Coronary artery (tissue), 2 donors: ENCODE results near the gene MFN2.

Source experiments
- DNase-seq: peaks from one replicate; pipeline ENCODE4 v3.0.0-alpha.2; 2017; ENCODE audit warnings: low spot score
- H3K27ac ChIP-seq, 2 donors: fragments of 200-600 bp; sonication (generic); one replicate each; pipeline ENCODE4 v1.5.1; 2016 to 2019
- H3K4me3 ChIP-seq: fragments of 200-600 bp; sonication (generic); 2 replicates; pipeline ENCODE4 v1.5.1; 2016; ENCODE audit warnings: mild to moderate bottlenecking, moderate library complexity
- TF ChIP-seq, protein P1 (sequence below): fragments of 200-600 bp; sonication (generic); IDR thresholded peaks from one replicate; pipeline ENCODE4 v1.5.1; 2019; ENCODE audit warnings: antibody characterized with exemption

The MFN2 gene

DNA sequence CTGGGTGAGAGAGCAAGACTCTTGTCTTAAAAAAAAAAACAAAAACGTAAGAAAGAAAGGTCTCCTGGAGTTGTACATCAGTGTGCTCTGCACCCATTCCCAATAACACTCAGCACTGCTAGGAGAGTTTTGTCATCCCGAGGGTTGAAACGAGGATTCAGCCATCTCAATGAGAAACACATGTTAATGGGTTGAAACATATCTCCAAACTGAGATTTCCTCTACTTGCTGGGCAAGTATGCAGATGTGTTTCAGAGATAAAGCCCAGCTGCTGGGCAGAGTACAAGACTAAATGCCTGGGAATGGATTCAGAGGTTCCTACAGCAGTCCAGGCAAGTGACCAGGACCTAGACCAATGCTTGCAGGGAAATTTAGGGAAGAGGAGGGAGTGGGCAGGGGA, 2.6 kb upstream of the MFN2 start:
- no peak for DNase-seq
- H3K27ac ChIP-seq = no peak overlapping the region
- H3K4me3 ChIP-seq = no peak overlapping the region
- TF ChIP-seq, protein P1, sequence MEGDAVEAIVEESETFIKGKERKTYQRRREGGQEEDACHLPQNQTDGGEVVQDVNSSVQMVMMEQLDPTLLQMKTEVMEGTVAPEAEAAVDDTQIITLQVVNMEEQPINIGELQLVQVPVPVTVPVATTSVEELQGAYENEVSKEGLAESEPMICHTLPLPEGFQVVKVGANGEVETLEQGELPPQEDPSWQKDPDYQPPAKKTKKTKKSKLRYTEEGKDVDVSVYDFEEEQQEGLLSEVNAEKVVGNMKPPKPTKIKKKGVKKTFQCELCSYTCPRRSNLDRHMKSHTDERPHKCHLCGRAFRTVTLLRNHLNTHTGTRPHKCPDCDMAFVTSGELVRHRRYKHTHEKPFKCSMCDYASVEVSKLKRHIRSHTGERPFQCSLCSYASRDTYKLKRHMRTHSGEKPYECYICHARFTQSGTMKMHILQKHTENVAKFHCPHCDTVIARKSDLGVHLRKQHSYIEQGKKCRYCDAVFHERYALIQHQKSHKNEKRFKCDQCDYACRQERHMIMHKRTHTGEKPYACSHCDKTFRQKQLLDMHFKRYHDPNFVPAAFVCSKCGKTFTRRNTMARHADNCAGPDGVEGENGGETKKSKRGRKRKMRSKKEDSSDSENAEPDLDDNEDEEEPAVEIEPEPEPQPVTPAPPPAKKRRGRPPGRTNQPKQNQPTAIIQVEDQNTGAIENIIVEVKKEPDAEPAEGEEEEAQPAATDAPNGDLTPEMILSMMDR = no peak

DNA sequence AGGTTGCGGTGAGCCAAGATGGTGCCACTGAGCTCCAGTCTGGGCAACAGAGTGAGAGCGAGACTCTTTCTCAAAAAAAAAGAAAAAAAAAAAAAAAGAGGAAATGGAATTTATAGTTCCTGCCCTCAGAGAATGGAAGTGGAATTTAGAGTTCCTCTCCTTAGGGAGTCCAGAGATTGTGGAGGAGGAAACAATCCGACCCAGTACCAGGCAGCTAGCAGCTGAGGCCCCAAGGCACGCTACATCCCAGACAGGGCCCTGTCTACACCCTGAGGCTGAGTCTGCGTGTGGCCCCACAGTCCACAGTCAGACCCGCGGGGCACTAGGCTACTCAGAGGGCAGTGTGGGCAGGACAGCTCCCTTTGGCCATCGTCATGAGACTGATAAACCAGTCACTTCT, 1.9 kb upstream of the MFN2 start:
- Histone ChIP-seq H3K4me3 (no peak overlapping the region), H3K27ac (peak overlapping the region in 1 of 2 donors; percentile 50)
- TF ChIP-seq, protein P1 = no peak
- no peak for DNase-seq

DNA sequence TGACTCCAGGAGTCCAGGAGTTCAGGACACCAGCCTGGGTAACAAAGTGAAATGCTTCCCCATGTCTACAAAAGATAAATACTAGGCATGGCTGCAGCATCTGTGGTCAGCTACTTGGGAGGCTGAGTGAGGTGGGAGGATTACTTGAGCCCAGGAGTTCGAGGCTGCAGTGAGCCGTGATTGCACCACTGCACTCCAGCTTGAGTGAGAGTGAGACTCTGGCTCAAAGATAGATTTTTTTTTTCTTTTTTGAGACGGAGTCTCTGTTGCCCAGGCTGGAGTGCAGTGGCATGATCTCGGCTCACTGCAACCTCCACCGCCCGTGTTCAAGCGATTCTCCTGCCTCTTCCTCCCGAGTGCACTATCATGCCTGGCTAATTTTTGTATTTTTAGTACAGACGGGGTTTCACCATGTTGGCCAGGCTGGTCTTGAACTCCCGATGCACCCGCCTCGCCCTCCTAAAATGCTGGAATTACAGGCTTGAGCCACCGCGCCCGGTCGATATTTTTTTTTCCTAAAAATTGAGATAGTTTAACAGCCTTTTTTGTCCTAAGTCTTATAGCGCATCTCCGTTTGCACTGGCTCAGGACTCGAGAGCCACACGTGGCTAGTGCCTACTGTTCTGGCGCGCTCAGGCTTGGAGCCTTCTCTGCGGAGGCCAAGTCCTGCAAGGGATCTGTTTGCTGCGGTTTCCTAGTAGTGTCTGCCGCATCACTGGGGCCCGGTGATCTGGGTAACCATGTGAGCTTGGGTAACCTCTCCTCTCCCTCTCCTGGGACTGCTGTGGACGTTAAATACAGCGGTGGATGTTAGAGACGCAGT, 1.0 kb upstream of the MFN2 start:
- peak overlapping the region; percentile 96 for H3K4me3 ChIP-seq
- H3K27ac ChIP-seq = peak overlapping the region; percentile 84 to 97
- no peak for DNase-seq
- TF ChIP-seq, protein P1 = no peak

DNA sequence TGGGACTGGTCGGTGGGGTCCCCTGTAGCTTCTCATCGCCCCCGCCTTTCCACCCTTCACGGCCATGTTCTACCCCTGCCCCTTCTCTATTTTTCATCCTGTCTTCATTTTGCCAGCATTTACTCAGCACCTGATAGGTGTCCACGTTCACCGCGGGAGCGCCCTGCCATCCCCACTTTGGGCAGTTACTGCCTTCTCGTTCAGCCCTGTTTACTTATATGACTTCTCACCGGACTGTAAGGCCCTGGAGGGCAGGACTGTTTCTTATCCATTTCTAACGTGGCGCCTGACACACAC, 380 bp downstream of the MFN2 start:
- H3K27ac ChIP-seq = peak overlapping the region; percentile 84 to 97
- peak overlapping the region; percentile 96 for H3K4me3 ChIP-seq
- no peak for DNase-seq
- TF ChIP-seq, protein P1 = no peak

DNA sequence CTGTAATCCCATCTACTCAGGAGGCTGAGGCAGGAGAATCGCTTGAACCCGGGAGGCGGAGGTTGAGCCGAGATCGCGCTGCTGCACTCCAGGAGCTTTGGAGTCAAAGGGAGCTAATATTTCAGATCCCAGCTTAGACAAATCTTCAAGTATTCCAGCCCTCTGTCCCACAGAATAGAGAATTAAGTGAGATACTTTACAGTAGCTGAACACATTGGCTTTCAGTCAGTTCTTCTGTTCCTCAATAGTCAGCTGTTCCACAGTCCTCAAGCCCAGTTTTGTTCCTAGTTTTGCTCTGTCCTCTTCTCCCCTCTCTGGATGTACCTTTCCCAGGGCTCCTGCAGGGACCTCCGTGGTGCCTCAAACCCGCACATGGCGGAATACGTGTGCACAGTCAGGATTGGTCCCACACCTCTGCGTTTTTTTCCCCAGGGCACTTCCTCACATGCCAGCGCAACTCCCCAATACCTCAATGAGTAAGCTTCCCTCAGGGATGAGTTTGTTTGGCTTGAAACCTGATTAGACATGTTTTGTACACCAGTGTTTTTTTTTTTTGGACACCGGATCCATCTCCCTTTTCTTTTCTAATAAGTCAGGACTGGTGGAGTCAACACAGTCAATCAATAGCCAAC, 1.2 kb downstream of the MFN2 start:
- TF ChIP-seq, protein P1 = no peak
- Histone ChIP-seq H3K27ac (no peak overlapping the region), H3K4me3 (no peak overlapping the region)
- DNase-seq = no peak

DNA sequence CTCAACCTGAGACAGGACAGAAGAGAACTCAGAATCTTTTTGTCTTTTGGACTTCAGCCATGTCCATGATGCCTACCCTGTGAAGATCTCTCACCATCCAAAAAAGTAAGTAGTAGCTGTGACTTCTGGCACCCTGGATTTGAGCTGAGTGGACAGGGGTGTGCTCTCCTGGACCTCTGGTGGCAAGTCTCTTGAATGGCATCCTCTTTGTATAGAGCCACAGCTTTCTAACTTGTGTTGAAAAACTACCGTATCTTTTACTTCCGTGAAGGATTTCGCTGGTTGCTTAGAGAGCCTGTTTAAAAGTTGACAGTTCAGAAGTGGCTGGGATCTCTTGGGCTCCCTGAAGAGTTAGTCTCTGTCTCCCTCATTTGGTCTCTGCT, 1.8 kb downstream of the MFN2 start:
- TF ChIP-seq, protein P1 = no peak
- no peak overlapping the region for H3K27ac ChIP-seq
- DNase-seq = no peak
- no peak overlapping the region for H3K4me3 ChIP-seq

DNA sequence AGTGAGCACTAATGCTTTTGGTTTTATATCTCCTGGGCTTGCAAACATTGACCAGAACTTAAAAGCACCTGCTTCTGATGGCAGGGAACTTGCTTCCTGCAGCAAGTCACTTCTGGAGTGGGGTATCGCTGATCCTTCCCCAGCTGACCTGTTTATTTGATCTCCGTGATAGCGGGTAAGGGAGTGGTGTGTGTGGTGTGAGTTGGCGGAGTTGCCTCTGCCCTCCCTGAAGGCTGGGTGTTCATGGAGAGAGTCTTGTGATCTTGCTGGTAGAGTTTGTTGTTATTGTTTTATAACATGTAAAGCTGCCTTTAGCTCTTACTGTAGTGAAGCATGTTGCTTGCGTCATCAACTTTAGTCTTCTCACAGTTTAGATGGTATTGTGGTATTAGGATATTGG, 3.9 kb downstream of the MFN2 start:
- Histone ChIP-seq H3K4me3 (no peak overlapping the region), H3K27ac (no peak overlapping the region)
- DNase-seq = no peak
- TF ChIP-seq, protein P1 = no peak
